Measurements from ENCODE around the gene JMJD6.

The JMJD6 gene

GRCh38 chr17:76687298-76688164 lies 38.9 kb downstream of the JMJD6 start:
- H3K9me3 ChIP-seq (ENCODE audit: control insufficient read depth, low read length): no peaks in the 10 kb centered on the region
- H3K27me3 ChIP-seq (ENCODE audit: control insufficient read depth, insufficient read depth, low read length, poor library complexity, severe bottlenecking): no peaks in the 10 kb centered on the region
- no peaks in the 10 kb centered on the region for H3K36me3 ChIP-seq (ENCODE audit: control insufficient read depth, insufficient read depth, low read length)
- H3K27ac ChIP-seq (ENCODE audit: insufficient read depth, low read depth, low read length, poor library complexity, severe bottlenecking): no peak overlapping the region
- peaks cover 18% of the 10 kb centered on the region for H3K4me1 ChIP-seq (ENCODE audit: control insufficient read depth, insufficient read depth, low read length)
- no peak overlapping the region for H3K4me3 ChIP-seq (ENCODE audit: insufficient read depth, low read depth, low read length)
- 83 to 84% methylated on average over 26 of the region's 26 CpGs for WGBS, 2 experiments

GRCh38 chr17:76686538-76687297 lies 39.7 kb downstream of the JMJD6 start:
- Histone ChIP-seq H3K36me3 (ENCODE audit: control insufficient read depth, insufficient read depth, low read length) (no peaks in the 10 kb centered on the region), H3K27ac (ENCODE audit: insufficient read depth, low read depth, low read length, poor library complexity, severe bottlenecking) (no peak overlapping the region), H3K27me3 (ENCODE audit: control insufficient read depth, insufficient read depth, low read length, poor library complexity, severe bottlenecking) (no peaks in the 10 kb centered on the region), H3K4me1 (ENCODE audit: control insufficient read depth, insufficient read depth, low read length) (peaks cover 18% of the 10 kb centered on the region), H3K4me3 (ENCODE audit: insufficient read depth, low read depth, low read length) (no peak overlapping the region), H3K9me3 (ENCODE audit: control insufficient read depth, low read length) (no peaks in the 10 kb centered on the region)
- WGBS, 2 experiments: 88 to 89% methylated on average over 14 to 15 of the region's 15 CpGs

- Histone ChIP-seq H3K27ac (ENCODE audit: insufficient read depth, low read depth, low read length, poor library complexity, severe bottlenecking) (no peak overlapping the region), H3K9me3 (ENCODE audit: control insufficient read depth, low read length) (no peaks in the 10 kb centered on the region), H3K36me3 (ENCODE audit: control insufficient read depth, insufficient read depth, low read length) (no peaks in the 10 kb centered on the region), H3K4me3 (ENCODE audit: insufficient read depth, low read depth, low read length) (no peak overlapping the region), H3K4me1 (ENCODE audit: control insufficient read depth, insufficient read depth, low read length) (peaks cover 18% of the 10 kb centered on the region), H3K27me3 (ENCODE audit: control insufficient read depth, insufficient read depth, low read length, poor library complexity, severe bottlenecking) (no peaks in the 10 kb centered on the region)
- 88 to 89% methylated on average over 8 of the region's 8 CpGs for WGBS, 2 experiments
Observed at GRCh38 chr17:76685846-76686245, 40.6 kb downstream of the JMJD6 start.

GRCh38 chr17:76685366-76685765 lies 41.0 kb downstream of the JMJD6 start:
- no peaks in the 10 kb centered on the region for H3K36me3 ChIP-seq (ENCODE audit: control insufficient read depth, insufficient read depth, low read length)
- H3K9me3 ChIP-seq (ENCODE audit: control insufficient read depth, low read length): no peaks in the 10 kb centered on the region
- 90 to 91% methylated on average over 12 of the region's 12 CpGs for WGBS, 2 experiments
- no peak overlapping the region for H3K27ac ChIP-seq (ENCODE audit: insufficient read depth, low read depth, low read length, poor library complexity, severe bottlenecking)
- H3K4me1 ChIP-seq (ENCODE audit: control insufficient read depth, insufficient read depth, low read length): peaks cover 18% of the 10 kb centered on the region
- H3K4me3 ChIP-seq (ENCODE audit: insufficient read depth, low read depth, low read length): no peak overlapping the region
- H3K27me3 ChIP-seq (ENCODE audit: control insufficient read depth, insufficient read depth, low read length, poor library complexity, severe bottlenecking): no peaks in the 10 kb centered on the region

GRCh38 chr17:76684756-76685155 lies 41.6 kb downstream of the JMJD6 start:
- Histone ChIP-seq H3K27me3 (ENCODE audit: control insufficient read depth, insufficient read depth, low read length, poor library complexity, severe bottlenecking) (no peaks in the 10 kb centered on the region), H3K9me3 (ENCODE audit: control insufficient read depth, low read length) (no peaks in the 10 kb centered on the region), H3K4me3 (ENCODE audit: insufficient read depth, low read depth, low read length) (no peak overlapping the region), H3K36me3 (ENCODE audit: control insufficient read depth, insufficient read depth, low read length) (no peaks in the 10 kb centered on the region), H3K27ac (ENCODE audit: insufficient read depth, low read depth, low read length, poor library complexity, severe bottlenecking) (no peak overlapping the region), H3K4me1 (ENCODE audit: control insufficient read depth, insufficient read depth, low read length) (peaks cover 18% of the 10 kb centered on the region)
- 90 to 94% methylated on average over 7 of the region's 7 CpGs for WGBS, 2 experiments

- H3K4me3 ChIP-seq (ENCODE audit: insufficient read depth, low read depth, low read length): no peak overlapping the region
- H3K27ac ChIP-seq (ENCODE audit: insufficient read depth, low read depth, low read length, poor library complexity, severe bottlenecking): no peak overlapping the region
- H3K9me3 ChIP-seq (ENCODE audit: control insufficient read depth, low read length): no peaks in the 10 kb centered on the region
- no peaks in the 10 kb centered on the region for H3K27me3 ChIP-seq (ENCODE audit: control insufficient read depth, insufficient read depth, low read length, poor library complexity, severe bottlenecking)
- no peaks in the 10 kb centered on the region for H3K36me3 ChIP-seq (ENCODE audit: control insufficient read depth, insufficient read depth, low read length)
- 90% methylated on average over 25 of the region's 25 CpGs for WGBS, 2 experiments
- H3K4me1 ChIP-seq (ENCODE audit: control insufficient read depth, insufficient read depth, low read length): peaks cover 18% of the 10 kb centered on the region
Observed at GRCh38 chr17:76683921-76684745, 42.3 kb downstream of the JMJD6 start.

GRCh38 chr17:76683011-76683755 lies 43.2 kb downstream of the JMJD6 start:
- Histone ChIP-seq H3K9me3 (ENCODE audit: control insufficient read depth, low read length) (no peaks in the 10 kb centered on the region), H3K36me3 (ENCODE audit: control insufficient read depth, insufficient read depth, low read length) (no peaks in the 10 kb centered on the region), H3K4me1 (ENCODE audit: control insufficient read depth, insufficient read depth, low read length) (peaks cover 18% of the 10 kb centered on the region), H3K4me3 (ENCODE audit: insufficient read depth, low read depth, low read length) (no peak overlapping the region), H3K27ac (ENCODE audit: insufficient read depth, low read depth, low read length, poor library complexity, severe bottlenecking) (no peak overlapping the region), H3K27me3 (ENCODE audit: control insufficient read depth, insufficient read depth, low read length, poor library complexity, severe bottlenecking) (no peaks in the 10 kb centered on the region)
- 74 to 77% methylated on average over 18 of the region's 18 CpGs for WGBS, 2 experiments

- H3K27ac ChIP-seq (ENCODE audit: insufficient read depth, low read depth, low read length, poor library complexity, severe bottlenecking): no peak overlapping the region
- H3K36me3 ChIP-seq (ENCODE audit: control insufficient read depth, insufficient read depth, low read length): no peaks in the 10 kb centered on the region
- 95 to 96% methylated on average over 12 of the region's 12 CpGs for WGBS, 2 experiments
Observed at GRCh38 chr17:76682296-76682695, 44.1 kb downstream of the JMJD6 start.

GRCh38 chr17:76681222-76682137 lies 44.9 kb downstream of the JMJD6 start:
- 68% methylated on average over 16 of the region's 16 CpGs for WGBS, 2 experiments
- Histone ChIP-seq H3K4me3 (ENCODE audit: insufficient read depth, low read depth, low read length) (no peak overlapping the region), H3K27ac (ENCODE audit: insufficient read depth, low read depth, low read length, poor library complexity, severe bottlenecking) (no peak overlapping the region), H3K36me3 (ENCODE audit: control insufficient read depth, insufficient read depth, low read length) (no peaks in the 10 kb centered on the region), H3K4me1 (ENCODE audit: control insufficient read depth, insufficient read depth, low read length) (peaks cover 18% of the 10 kb centered on the region), H3K27me3 (ENCODE audit: control insufficient read depth, insufficient read depth, low read length, poor library complexity, severe bottlenecking) (no peaks in the 10 kb centered on the region), H3K9me3 (ENCODE audit: control insufficient read depth, low read length) (no peaks in the 10 kb centered on the region)

More at GRCh38 chr17:76682296-76682695, 44.1 kb downstream of the JMJD6 start:
- H3K27me3 ChIP-seq (ENCODE audit: control insufficient read depth, insufficient read depth, low read length, poor library complexity, severe bottlenecking): no peaks in the 10 kb centered on the region
- H3K9me3 ChIP-seq (ENCODE audit: control insufficient read depth, low read length): no peaks in the 10 kb centered on the region
- H3K4me3 ChIP-seq (ENCODE audit: insufficient read depth, low read depth, low read length): no peak overlapping the region
- peaks cover 18% of the 10 kb centered on the region for H3K4me1 ChIP-seq (ENCODE audit: control insufficient read depth, insufficient read depth, low read length)
